ENCODE data around the gene NDFIP1.
A peak's percentile ranks its signal among the peaks of the same experiment; 100 is the strongest.
"Not testable (repeated sequence)": the region's sequence is repeated elsewhere in the genome, so short reads cannot be mapped to it uniquely, and the experiment has no call there.

The NDFIP1 gene

GRCh38 chr5:142151436-142152383, 43.1 kb downstream of the NDFIP1 start:
- DNase-seq (ENCODE audit: low read depth in 1 of 2, low spot score in 1 of 2) = peak in 1 of 2 donors; percentile 8

GRCh38 chr5:142152384-142152732, 43.8 kb downstream of the NDFIP1 start:
- DNase-seq (ENCODE audit: low read depth in 1 of 2, low spot score in 1 of 2) = no peak

- no peak for DNase-seq (ENCODE audit: low read depth in 1 of 2, low spot score in 1 of 2)
These were observed 45.3 kb downstream of the NDFIP1 start for GRCh38 chr5:142153674-142154448.

GRCh38 chr5:142154449-142154841, 45.9 kb downstream of the NDFIP1 start:
- not testable (repeated sequence) for DNase-seq (ENCODE audit: low read depth in 1 of 2, low spot score in 1 of 2)

DNA sequence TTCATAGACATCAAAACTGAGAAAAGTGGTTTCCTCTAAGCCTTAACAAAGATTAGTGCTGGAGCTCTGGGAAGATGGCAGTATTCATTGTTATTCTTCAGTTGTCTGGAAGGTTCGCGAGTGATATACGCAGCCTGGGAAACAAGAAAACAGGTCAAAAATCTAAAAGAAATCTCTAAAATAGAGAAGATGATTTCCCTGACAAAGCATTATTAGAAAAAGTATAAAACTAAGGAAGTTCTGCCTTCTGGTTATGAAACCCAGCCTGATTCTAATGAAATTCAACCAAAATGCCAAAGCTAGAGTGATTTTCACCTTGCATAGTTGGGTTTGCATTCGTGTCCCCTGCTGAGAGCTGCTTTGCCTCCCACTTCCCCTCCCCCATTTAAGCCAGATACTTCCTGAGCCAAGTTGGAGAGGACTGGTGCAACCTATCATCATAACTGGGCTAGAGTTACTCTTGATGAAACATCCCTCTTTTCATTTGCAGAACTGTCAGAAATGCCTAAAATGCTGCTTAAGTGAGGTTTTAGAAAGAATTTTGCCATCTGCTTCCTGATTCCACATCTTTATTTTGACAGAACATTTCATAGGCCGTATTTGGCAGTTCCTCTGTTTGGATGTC, 48.4 kb downstream of the NDFIP1 start:
- no peak for DNase-seq (ENCODE audit: low read depth in 1 of 2, low spot score in 1 of 2)

DNA sequence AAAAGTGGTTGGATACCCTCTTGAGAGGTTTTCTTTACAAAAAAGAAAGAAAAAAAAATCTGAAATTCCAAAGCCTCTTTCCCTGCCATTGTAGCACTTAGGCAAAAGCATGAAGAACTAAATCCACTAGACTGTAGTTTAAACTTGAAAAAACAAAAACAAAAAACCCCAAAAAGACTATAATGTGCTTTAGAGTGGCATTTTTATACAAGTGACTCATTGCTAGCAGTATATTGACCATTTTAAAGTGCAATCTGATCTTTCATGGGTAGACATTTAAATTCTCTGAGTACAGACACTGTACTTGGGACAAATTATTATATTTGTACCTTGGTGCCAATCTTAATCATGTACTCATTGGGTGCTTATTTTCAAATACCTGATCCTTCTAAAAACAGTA, 50.8 kb downstream of the NDFIP1 start:
- DNase-seq (ENCODE audit: low read depth in 1 of 2, low spot score in 1 of 2) = no peak

- DNase-seq (ENCODE audit: low read depth in 1 of 2, low spot score in 1 of 2) = no peak
These were observed 55.7 kb downstream of the NDFIP1 start for GRCh38 chr5:142164315-142164714.

GRCh38 chr5:142166754-142167153, 58.2 kb downstream of the NDFIP1 start:
- no peak for DNase-seq (ENCODE audit: low read depth in 1 of 2, low spot score in 1 of 2)

DNA sequence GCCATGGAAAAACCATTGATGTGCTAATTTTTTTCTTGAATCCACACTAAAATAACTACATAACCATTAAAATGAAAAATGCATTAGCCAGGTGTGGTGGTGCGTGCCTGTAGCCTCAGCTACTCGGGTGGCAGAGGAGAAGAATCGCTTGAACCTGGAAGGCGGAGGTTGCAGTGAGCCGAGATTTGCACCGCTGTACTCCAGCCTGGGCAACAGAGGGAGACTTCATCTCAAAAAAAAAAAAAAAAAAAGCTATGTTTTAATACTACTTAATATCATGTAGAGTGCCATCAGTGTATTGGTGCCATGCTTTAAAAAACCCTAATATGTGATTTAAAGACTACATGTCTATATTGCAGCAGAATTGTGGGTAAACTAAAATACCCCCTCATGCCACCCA, 58.9 kb downstream of the NDFIP1 start:
- DNase-seq (ENCODE audit: low read depth in 1 of 2, low spot score in 1 of 2) = no peak

DNA sequence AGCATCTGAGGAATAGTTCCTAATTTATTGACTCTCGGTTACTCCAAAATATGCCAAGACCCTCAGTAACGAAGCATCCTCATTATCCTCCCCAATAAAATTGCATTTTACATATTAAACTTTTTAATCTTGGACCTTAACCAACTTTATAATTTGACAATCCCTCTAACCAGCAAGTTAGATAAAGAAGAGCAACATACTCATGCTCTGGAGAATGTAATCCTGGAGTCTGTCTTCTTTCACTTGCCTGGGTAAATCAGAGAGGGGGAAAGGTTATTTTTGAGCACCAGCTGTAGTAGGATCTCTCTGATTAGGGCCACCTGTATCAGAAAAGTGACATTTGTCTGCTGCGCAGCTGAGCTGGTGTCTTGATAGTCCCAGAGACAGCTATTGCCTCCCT, 59.8 kb downstream of the NDFIP1 start:
- no peak for DNase-seq (ENCODE audit: low read depth in 1 of 2, low spot score in 1 of 2)

DNA sequence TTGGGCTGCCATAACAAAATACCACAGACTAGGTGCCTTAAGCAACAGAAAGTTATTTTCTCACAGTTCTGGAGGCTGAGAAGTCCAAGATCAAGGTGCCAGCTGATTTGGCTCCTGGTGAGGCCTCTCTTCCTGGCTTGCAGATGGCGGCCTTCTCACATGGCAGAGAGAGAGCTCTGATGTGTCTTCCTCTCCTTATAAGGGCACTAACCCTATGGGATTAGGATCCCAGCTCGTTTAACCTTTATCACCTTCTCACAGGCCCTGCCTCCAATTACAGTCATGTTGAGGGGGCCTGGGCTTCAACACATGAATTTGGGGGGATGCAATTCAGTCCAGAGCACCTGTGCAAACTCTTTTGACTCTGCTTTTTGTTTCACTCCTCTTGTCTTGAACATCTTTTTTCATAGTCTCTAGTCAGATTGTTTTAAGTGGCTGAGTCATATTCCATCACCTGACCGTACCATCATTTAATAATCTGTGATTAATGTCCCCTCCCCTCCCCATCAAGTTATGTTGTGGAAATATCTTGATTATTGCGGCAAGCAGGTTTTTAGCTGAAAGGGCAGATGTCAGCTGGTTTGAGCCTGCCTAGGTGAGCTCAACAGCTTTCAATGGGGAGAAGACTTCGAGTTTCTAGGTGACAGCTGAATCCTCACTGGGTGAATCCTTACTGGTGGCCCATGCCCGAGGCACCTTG, 61.8 kb downstream of the NDFIP1 start:
- DNase-seq (ENCODE audit: low read depth in 1 of 2, low spot score in 1 of 2) = no peak

- DNase-seq (ENCODE audit: low read depth in 1 of 2, low spot score in 1 of 2) = no peak
These were observed 62.7 kb downstream of the NDFIP1 start for GRCh38 chr5:142171270-142171669.

DNA sequence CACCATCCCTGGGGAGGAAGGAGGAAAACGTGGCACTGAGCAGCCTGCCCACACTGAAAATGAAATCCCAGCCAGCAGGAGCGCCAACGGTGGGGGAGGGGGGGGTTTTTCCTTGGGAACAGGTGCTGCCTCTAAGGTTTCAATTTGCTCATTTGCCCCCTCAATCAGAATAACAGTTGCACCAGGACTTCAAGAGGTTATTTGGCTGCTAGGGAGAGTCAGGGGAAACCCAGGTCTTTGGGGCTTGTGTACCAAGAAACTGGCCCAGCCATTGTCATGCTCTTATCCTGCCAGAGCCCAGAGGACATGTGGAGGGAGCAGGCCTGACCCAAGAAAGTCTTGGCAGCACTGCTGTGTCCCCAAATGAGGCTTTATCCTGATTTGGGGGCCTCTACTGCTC, 66.5 kb downstream of the NDFIP1 start:
- no peak for DNase-seq (ENCODE audit: low read depth in 1 of 2, low spot score in 1 of 2)

- DNase-seq (ENCODE audit: low read depth in 1 of 2, low spot score in 1 of 2) = no peak
These were observed 67.0 kb downstream of the NDFIP1 start for GRCh38 chr5:142175461-142176142.

GRCh38 chr5:142176255-142176654, 67.7 kb downstream of the NDFIP1 start:
- DNase-seq (ENCODE audit: low read depth in 1 of 2, low spot score in 1 of 2) = no peak

DNA sequence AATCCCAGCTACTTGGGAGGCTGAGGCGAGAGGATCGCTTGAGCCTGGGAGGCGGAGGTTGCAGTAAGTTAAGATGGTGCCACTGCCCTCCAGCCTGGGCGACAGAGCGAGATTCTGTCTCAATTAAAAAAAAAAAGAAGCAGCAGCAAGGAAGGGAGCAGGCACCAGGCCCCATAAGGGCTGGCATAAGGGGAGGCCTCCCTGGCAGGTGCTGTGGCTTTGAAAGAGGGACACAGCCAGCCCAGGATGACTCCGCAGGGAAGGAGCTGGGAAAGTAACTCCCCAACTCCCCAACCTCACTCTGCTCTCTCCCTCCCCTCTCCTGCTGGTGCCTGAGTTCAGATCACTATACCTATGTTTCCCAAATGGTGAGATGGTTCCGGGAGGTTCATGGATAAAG, 70.1 kb downstream of the NDFIP1 start:
- DNase-seq (ENCODE audit: low read depth in 1 of 2, low spot score in 1 of 2) = no peak

DNA sequence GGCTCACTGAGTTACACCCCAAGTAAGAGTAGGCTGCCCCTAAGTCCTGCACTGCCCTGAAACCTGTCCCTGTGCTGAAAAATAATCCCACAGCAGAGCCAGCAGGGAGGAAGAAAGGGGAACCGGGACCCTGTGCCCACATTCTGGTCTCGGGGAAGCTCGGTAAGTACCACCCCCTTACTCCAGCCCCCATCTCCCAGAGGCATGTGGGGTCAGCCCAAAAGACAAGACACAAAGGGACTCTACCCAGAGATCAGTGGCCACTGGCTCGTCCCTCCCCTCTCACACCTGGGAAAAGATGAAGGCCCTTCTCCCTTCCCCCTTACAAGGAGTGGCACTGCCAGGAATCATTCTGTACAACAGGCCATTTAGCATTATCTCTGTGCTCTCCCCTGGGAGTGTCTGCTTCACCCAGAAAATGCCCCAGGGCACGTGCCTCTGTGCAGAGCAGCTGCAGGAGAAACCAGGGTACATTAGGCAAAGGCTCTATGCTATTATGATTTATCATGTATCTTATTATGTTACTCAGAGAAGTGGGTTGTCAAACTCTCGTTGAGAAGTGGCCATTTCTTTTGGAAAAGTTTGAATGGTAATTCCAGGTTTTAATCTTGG, 71.3 kb downstream of the NDFIP1 start:
- no peak for DNase-seq (ENCODE audit: low read depth in 1 of 2, low spot score in 1 of 2)

DNA sequence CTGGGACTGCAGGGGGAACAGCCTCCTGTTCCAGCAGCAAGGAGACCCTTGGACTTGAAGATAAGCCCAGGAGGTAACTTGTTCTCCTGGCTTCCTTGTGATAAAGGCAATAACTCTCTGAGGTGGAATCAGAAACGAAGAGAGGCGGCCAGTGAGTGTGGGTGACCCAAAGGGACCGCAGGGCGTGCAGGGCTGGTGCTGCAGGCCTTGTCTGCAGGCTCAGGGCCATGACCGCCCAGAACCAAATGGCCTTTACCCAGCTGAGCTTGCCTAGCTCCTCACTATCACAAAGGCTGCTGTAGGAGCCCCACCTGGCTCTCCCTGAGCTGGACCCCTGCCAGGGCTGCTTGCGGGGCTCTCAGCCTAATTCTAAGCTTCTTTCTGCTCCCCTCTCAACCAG, 72.5 kb downstream of the NDFIP1 start:
- no peak for DNase-seq (ENCODE audit: low read depth in 1 of 2, low spot score in 1 of 2)

GRCh38 chr5:142181547-142182163, 73.1 kb downstream of the NDFIP1 start:
- DNase-seq (ENCODE audit: low read depth in 1 of 2, low spot score in 1 of 2) = no peak

- DNase-seq (ENCODE audit: low read depth in 1 of 2, low spot score in 1 of 2) = no peak
These were observed 74.3 kb downstream of the NDFIP1 start for GRCh38 chr5:142182840-142183239.
